Measurements from ENCODE around the gene SMO. TPM values are rescaled to one million over a fixed set of nuclear protein-coding genes. Genes with fewer than 3 reads are reported as not detected.

The SMO gene
- total and polyA plus RNA-seq, 2 experiments from 2014 or later = 13.1 to 61.5 TPM

DNA sequence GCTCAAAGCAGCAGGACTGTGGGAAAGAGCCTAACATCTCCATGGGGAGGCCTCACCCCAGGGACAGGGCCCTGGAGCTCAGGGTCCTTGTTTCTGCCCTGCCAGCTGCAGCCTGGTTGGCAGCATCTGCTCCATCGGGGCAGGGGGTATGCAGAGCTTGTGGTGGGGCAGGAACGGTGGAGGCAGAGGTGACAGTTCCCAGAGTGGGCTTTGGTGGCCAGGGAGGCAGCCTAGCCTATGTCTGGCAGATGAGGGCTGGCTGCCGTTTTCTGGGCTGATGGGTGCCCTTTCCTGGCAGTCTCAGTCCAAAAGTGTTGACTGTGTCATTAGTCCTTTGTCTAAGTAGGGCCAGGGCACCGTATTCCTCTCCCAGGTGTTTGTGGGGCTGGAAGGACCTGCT, 24.2 kb downstream of the SMO start (continued):
- TF ChIP-seq, protein P1, sequence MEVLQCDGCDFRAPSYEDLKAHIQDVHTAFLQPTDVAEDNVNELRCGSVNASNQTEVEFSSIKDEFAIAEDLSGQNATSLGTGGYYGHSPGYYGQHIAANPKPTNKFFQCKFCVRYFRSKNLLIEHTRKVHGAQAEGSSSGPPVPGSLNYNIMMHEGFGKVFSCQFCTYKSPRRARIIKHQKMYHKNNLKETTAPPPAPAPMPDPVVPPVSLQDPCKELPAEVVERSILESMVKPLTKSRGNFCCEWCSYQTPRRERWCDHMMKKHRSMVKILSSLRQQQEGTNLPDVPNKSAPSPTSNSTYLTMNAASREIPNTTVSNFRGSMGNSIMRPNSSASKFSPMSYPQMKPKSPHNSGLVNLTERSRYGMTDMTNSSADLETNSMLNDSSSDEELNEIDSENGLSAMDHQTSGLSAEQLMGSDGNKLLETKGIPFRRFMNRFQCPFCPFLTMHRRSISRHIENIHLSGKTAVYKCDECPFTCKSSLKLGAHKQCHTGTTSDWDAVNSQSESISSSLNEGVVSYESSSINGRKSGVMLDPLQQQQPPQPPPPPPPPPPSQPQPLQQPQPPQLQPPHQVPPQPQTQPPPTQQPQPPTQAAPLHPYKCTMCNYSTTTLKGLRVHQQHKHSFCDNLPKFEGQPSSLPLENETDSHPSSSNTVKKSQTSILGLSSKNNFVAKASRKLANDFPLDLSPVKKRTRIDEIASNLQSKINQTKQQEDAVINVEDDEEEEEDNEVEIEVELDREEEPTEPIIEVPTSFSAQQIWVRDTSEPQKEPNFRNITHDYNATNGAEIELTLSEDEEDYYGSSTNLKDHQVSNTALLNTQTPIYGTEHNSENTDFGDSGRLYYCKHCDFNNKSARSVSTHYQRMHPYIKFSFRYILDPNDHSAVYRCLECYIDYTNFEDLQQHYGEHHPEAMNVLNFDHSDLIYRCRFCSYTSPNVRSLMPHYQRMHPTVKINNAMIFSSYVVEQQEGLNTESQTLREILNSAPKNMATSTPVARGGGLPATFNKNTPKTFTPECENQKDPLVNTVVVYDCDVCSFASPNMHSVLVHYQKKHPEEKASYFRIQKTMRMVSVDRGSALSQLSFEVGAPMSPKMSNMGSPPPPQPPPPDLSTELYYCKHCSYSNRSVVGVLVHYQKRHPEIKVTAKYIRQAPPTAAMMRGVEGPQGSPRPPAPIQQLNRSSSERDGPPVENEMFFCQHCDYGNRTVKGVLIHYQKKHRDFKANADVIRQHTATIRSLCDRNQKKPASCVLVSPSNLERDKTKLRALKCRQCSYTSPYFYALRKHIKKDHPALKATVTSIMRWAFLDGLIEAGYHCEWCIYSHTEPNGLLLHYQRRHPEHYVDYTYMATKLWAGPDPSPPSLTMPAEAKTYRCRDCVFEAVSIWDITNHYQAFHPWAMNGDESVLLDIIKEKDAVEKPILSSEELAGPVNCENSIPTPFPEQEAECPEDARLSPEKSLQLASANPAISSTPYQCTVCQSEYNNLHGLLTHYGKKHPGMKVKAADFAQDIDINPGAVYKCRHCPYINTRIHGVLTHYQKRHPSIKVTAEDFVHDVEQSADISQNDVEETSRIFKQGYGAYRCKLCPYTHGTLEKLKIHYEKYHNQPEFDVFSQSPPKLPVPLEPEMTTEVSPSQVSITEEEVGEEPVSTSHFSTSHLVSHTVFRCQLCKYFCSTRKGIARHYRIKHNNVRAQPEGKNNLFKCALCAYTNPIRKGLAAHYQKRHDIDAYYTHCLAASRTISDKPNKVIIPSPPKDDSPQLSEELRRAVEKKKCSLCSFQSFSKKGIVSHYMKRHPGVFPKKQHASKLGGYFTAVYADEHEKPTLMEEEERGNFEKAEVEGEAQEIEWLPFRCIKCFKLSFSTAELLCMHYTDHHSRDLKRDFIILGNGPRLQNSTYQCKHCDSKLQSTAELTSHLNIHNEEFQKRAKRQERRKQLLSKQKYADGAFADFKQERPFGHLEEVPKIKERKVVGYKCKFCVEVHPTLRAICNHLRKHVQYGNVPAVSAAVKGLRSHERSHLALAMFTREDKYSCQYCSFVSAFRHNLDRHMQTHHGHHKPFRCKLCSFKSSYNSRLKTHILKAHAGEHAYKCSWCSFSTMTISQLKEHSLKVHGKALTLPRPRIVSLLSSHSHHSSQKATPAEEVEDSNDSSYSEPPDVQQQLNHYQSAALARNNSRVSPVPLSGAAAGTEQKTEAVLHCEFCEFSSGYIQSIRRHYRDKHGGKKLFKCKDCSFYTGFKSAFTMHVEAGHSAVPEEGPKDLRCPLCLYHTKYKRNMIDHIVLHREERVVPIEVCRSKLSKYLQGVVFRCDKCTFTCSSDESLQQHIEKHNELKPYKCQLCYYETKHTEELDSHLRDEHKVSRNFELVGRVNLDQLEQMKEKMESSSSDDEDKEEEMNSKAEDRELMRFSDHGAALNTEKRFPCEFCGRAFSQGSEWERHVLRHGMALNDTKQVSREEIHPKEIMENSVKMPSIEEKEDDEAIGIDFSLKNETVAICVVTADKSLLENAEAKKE (CRISPR knock-in tag; IDR thresholded peaks at IDR 0.05) = no peak
- TF ChIP-seq, protein P2, sequence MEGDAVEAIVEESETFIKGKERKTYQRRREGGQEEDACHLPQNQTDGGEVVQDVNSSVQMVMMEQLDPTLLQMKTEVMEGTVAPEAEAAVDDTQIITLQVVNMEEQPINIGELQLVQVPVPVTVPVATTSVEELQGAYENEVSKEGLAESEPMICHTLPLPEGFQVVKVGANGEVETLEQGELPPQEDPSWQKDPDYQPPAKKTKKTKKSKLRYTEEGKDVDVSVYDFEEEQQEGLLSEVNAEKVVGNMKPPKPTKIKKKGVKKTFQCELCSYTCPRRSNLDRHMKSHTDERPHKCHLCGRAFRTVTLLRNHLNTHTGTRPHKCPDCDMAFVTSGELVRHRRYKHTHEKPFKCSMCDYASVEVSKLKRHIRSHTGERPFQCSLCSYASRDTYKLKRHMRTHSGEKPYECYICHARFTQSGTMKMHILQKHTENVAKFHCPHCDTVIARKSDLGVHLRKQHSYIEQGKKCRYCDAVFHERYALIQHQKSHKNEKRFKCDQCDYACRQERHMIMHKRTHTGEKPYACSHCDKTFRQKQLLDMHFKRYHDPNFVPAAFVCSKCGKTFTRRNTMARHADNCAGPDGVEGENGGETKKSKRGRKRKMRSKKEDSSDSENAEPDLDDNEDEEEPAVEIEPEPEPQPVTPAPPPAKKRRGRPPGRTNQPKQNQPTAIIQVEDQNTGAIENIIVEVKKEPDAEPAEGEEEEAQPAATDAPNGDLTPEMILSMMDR (conservative IDR thresholded peaks at IDR 0.05; ENCODE audit: low read depth in 2 of 2) = no peak
- TF ChIP-seq JUNB (IDR thresholded peaks at IDR 0.05; ENCODE audit: unreplicated experiment) = no peak
- no peak for TF ChIP-seq ZNF114 (CRISPR knock-in tag; IDR thresholded peaks at IDR 0.05)
- no peak for TF ChIP-seq EZH2 (IDR thresholded peaks at IDR 0.05; ENCODE audit: low read depth, unreplicated experiment)
- TF ChIP-seq CREB1 (CRISPR knock-in tag; IDR thresholded peaks at IDR 0.05; ENCODE audit: low read depth) = no peak
- TF ChIP-seq STAT1 (IDR thresholded peaks at IDR 0.05; ENCODE audit: unreplicated experiment) = no peak
- TF ChIP-seq EZH2phosphoT487 (IDR thresholded peaks at IDR 0.05; ENCODE audit: unreplicated experiment) = no peak
- TF ChIP-seq POLR2AphosphoS5 (IDR thresholded peaks at IDR 0.05; ENCODE audit: low read depth) = no peak

All from GM23338 (cell line).